ENCODE data around the gene SVIL.
"Not testable (repeated sequence)": the region's sequence is repeated elsewhere in the genome, so short reads cannot be mapped to it uniquely, and the experiment has no call there.

Gene SVIL

DNA sequence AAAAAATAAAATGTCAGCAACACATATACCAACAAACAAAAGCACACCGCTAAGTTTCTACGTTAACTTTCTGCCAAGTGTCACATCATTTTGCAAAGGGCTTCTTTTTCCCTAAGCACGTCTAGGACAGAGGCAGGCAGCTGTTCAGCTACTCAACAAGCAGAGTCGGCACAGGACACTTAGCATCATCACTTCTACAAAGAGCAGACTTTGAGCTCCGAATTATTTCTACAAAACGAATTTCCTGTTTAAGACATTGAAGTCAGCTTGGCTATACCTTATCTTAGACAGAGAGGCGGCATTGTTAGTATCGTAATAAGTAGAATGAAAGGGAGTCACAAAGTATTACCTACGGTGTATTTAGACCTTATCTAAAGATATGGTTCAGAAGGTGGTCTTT, 110.1 kb downstream of the SVIL start:
- H3K9me3 Mint-ChIP-seq: no peaks in the 10 kb centered on the region
- H3K4me3 Mint-ChIP-seq: no peak overlapping the region
- H3K36me3 Mint-ChIP-seq: peaks cover 63% of the 10 kb centered on the region
- peaks cover 5% of the 10 kb centered on the region for H3K4me1 Mint-ChIP-seq
- DNase-seq (ENCODE audit: low spot score in 2 of 2) (no peak), ATAC-seq (no peak)
- no peak overlapping the region for H3K27ac Mint-ChIP-seq

GRCh38 chr10:29524294-29524693, 110.5 kb downstream of the SVIL start:
- Mint-ChIP-seq H3K36me3 (peaks cover 65% of the 10 kb centered on the region), H3K27ac (no peak overlapping the region), H3K4me1 (peaks cover 5% of the 10 kb centered on the region), H3K4me3 (no peak overlapping the region), H3K9me3 (no peaks in the 10 kb centered on the region)
- DNase-seq (ENCODE audit: low spot score in 2 of 2) (no peak), ATAC-seq (no peak)

DNA sequence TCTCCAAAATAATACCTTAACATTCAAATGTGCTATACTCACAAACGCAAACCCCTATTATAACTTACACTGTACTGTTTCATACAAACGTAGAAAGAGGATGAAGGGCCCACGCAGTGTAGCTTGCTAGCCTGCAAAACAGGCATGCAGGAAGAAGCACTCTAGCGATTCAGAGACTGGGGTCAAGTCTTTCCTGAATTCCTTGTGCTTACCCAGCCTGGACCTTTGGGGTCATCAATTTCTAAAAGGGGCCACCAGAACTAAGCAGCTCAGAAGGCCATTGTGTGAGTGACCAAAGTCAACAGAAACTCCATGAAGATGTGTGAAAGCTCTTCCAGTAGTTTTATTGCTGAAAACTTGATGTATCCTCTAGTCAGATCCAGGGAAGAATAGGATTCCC, 111.9 kb downstream of the SVIL start:
- no peak for ATAC-seq
- DNase-seq (ENCODE audit: low spot score in 2 of 2): no peak
- H3K36me3 Mint-ChIP-seq: peaks cover 61% of the 10 kb centered on the region
- peaks cover 5% of the 10 kb centered on the region for H3K4me1 Mint-ChIP-seq
- H3K4me3 Mint-ChIP-seq: no peak overlapping the region
- no peak overlapping the region for H3K27ac Mint-ChIP-seq
- H3K9me3 Mint-ChIP-seq: no peaks in the 10 kb centered on the region

DNA sequence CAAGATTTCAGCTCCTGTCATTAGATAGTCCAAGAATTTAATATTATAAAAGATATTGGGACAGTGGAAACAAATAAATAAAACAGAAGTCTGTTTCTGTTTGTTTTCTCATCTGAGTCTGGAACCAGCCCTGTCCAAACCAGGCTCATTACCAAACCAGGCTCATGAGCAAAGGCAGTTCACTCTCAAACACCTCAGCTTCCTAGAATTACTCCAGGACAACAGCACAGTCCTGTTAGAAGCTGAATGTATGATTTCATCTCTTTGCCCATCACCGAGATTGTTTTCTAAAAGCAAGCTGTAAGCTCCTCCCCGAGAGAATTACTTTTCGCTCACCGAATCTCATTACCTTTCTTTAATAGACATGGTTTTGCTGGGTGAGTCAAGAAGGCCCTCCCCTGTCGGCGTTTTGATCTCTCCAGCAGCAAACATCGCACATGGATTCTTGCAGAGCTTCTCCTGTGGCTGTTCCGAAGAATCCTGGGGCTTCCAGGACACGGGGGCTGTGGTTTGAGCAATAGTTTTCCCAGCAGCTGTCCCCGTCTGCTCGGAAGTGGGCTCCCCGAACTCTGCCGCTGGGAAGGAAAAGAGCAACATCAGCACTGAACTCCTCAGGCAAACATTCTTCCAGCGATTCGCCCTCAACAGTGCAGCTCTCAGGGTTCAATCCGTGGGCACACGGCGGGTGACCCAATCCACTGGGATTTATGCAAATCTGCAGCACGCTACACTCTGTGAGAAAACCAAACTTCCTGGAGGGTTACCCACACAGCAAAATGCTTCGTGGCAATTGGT, 112.5 kb downstream of the SVIL start:
- peaks cover 5% of the 10 kb centered on the region for H3K4me1 Mint-ChIP-seq
- DNase-seq (ENCODE audit: low spot score in 2 of 2) (no peak), ATAC-seq (no peak)
- no peaks in the 10 kb centered on the region for H3K9me3 Mint-ChIP-seq
- H3K4me3 Mint-ChIP-seq: no peak overlapping the region
- H3K36me3 Mint-ChIP-seq: peaks cover 56% of the 10 kb centered on the region
- no peak overlapping the region for H3K27ac Mint-ChIP-seq

- H3K4me1 Mint-ChIP-seq: peaks cover 5% of the 10 kb centered on the region
- DNase-seq (ENCODE audit: low spot score in 2 of 2) (no peak), ATAC-seq (no peak)
- H3K4me3 Mint-ChIP-seq: no peak overlapping the region
- no peaks in the 10 kb centered on the region for H3K9me3 Mint-ChIP-seq
- peaks cover 56% of the 10 kb centered on the region for H3K36me3 Mint-ChIP-seq
- H3K27ac Mint-ChIP-seq: no peak overlapping the region
Measured at GRCh38 chr10:29519659-29520058, 115.1 kb downstream of the SVIL start.

- Mint-ChIP-seq H3K9me3 (no peaks in the 10 kb centered on the region), H3K27ac (no peak overlapping the region), H3K4me1 (peaks cover 2% of the 10 kb centered on the region), H3K4me3 (no peak overlapping the region), H3K36me3 (peaks cover 34% of the 10 kb centered on the region)
- DNase-seq (ENCODE audit: low spot score in 2 of 2) (no peak), ATAC-seq (no peak)
Measured at GRCh38 chr10:29517352-29517923, 117.3 kb downstream of the SVIL start.

DNA sequence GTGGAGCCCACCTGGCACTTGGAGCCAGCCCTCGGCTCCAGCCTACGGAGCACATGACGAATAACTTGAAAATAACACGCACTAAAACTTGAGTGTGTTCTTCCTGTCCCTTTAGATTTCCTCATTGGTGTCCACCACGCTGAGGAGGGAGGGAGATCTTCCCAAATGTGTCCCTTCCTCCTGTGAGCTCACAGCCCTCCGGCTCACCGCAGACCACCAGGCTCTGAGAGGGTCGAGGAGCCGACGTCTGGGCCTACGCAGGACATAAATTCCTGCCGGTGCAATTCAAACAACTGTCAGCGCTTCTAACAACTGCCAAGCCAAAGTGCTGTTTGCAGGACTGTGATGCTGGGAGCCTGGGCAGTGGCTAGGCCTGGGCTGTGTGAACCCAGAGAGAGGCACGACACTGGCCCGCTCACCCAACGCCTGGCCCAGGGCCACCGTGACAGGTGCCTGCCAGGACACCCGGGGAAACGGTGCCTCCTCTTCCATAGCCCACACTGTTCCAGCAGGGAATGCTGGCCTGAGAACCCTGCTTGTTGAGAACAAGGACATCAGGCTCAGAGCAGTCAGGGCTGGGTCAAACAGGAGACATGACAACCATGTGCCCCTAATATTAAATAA, 118.3 kb downstream of the SVIL start:
- H3K9me3 Mint-ChIP-seq; H3K27ac Mint-ChIP-seq; H3K4me1 Mint-ChIP-seq; H3K4me3 Mint-ChIP-seq; DNase-seq (ENCODE audit: low spot score in 2 of 2); ATAC-seq: not testable (repeated sequence)
- peaks cover 27% of the 10 kb centered on the region for H3K36me3 Mint-ChIP-seq

DNA sequence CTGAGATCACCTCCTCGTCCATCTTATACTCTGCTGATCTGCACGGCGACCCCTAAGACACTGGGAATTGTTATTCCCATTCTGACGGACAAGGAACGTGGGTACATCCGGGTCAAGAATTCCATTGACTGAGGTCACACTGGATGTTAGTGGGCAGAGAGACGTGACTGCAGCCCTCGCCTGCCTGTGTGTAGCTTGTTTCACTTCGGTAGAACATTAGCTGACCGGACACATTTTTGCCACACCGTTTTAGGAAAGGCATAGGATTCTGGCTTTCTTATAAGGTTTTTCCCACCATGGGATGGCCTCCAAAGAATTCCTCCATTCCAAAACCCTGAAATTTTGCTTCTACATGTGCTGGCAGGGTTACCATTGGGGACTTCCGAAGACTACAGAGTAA, 118.9 kb downstream of the SVIL start:
- peaks cover 21% of the 10 kb centered on the region for H3K36me3 Mint-ChIP-seq
- DNase-seq (ENCODE audit: low spot score in 2 of 2); H3K9me3 Mint-ChIP-seq; ATAC-seq; H3K4me3 Mint-ChIP-seq; H3K4me1 Mint-ChIP-seq; H3K27ac Mint-ChIP-seq: not testable (repeated sequence)

DNA sequence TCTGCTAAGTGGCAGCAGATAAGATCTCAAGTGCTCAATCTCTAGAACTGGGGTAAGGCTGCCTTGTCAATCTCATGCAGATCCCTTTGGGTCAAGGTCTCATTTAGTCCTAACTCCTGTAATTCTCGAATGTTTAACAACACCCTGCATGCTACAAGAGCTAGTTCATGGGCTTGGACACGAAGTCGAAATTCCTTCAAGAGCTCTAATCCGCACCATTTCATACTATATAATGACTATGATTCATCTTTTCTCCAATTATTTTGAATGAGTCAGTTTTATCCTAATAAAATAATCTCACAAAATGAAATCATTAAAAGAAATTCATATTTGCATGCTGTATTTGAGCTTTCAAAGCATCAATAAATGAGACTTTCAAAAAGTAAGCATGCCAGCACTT, 119.7 kb downstream of the SVIL start:
- peaks cover 14% of the 10 kb centered on the region for H3K36me3 Mint-ChIP-seq
- not testable (repeated sequence) for H3K27ac Mint-ChIP-seq; H3K4me1 Mint-ChIP-seq; H3K9me3 Mint-ChIP-seq; DNase-seq (ENCODE audit: low spot score in 2 of 2); ATAC-seq; H3K4me3 Mint-ChIP-seq

DNA sequence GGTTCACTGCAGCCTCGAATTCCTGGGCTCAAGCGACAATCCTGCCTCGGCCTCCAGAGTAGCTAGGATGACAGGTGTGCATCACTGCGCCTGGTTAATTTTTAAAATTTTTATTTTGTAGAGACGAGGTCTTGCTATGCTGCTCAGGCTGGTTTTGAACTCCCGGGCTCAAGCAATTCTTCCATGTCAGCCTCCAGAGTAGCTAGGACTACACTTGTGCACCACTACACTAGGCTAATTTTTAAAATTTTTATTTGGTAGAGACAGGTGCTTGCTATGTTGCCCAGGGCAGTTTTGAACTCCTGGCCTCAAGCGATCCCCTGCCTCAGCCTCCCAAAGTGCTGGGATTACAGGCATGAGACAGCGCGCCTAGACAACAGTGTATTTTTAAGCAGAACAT, 120.5 kb downstream of the SVIL start:
- H3K4me1 Mint-ChIP-seq: no peaks in the 10 kb centered on the region
- peaks cover 10% of the 10 kb centered on the region for H3K36me3 Mint-ChIP-seq
- DNase-seq (ENCODE audit: low spot score in 2 of 2) (no peak), ATAC-seq (no peak)
- no peaks in the 10 kb centered on the region for H3K9me3 Mint-ChIP-seq
- H3K4me3 Mint-ChIP-seq: no peak overlapping the region
- H3K27ac Mint-ChIP-seq: no peak overlapping the region

GRCh38 chr10:29512425-29512974, 122.3 kb downstream of the SVIL start:
- Mint-ChIP-seq H3K4me1 (no peaks in the 10 kb centered on the region), H3K27ac (no peak overlapping the region), H3K9me3 (no peaks in the 10 kb centered on the region), H3K4me3 (no peak overlapping the region), H3K36me3 (no peaks in the 10 kb centered on the region)
- DNase-seq (ENCODE audit: low spot score in 2 of 2) (no peak), ATAC-seq (no peak)

DNA sequence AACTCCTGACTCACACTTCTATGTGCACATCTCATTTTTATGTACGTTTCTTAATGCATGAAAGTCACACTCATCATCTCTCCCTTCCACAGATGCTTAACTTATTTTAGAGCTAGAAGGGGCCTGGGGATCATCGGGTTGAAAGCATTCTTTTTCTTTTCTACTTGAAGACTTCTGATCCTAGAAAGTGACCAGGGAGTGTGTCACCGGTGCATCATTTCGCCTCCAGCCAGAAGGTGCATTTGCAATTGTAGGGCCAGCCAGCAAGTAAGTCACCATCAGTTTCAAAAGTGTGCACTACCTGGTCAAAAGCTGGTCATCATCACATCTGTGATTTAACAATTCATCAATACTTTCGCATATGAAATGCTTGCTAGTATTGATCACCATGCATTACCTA, 123.0 kb downstream of the SVIL start:
- not testable (repeated sequence) for ATAC-seq; DNase-seq (ENCODE audit: low spot score in 2 of 2); H3K27ac Mint-ChIP-seq; H3K9me3 Mint-ChIP-seq; H3K36me3 Mint-ChIP-seq; H3K4me3 Mint-ChIP-seq; H3K4me1 Mint-ChIP-seq

DNA sequence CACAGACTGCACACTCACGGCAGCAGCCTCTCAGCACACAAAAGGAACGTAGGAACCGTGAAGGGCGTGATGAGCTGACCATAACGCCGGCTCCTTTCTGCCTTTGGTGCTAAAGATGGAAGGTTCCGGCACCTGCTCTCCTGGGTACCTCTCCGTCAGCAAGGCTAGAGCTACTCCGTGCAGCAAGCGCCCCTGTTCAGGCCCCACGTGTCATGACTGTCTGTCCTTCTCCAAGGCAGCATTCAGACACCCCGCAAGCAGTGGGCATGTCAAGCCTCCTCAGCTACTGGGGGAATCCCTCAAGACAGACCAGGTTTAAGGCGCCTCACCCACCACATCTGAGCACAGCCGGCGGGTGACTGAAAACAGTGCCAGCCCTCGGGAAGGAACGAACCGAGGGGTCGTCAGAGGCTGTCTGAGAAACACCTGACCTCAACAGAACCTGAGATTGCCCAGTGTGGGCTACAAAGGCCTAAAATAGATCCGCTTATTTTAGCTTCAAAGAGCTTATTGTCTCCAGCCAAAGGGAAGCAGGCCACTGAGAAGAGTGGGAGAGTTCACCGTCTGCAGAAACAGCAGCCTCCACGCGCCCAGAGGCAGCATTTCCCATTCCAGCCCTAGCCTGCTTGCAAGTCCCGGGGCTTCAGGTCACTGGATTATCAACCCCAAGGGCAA, 124.2 kb downstream of the SVIL start:
- not testable (repeated sequence) for H3K4me1 Mint-ChIP-seq; H3K36me3 Mint-ChIP-seq; H3K27ac Mint-ChIP-seq; H3K4me3 Mint-ChIP-seq; DNase-seq (ENCODE audit: low spot score in 2 of 2); ATAC-seq; H3K9me3 Mint-ChIP-seq

DNA sequence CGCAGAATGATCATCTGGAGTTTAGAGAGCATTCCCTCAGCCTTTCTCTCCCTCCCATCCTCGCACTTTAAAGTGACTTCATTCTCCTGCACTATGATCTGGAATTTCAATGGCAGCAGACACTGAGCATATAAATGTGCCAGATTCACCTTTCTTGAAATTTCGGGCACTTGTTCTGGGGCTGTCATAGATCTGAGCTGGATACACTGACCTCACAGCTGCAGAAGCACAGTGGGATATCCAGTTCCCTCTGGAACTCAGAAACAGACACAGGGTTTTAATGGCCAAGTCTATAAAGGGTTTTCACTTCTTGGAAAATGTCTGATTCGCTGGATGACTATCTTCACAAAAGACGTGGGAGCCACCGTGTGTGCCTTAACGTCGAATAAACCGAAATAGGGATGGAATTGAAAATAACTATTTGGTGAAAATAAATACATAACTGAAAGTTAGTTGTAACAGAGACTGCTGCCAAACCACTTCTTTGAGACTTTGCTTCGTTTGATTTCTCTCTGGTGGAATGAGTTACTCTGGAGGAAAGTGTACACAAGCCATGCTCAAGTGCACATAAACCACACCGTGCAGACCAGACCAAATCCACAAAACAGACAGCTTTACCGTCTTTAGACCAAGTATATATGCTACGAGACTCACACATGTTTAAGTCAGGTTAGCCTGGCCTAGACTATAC, 126.1 kb downstream of the SVIL start:
- H3K9me3 Mint-ChIP-seq: no peaks in the 10 kb centered on the region
- no peaks in the 10 kb centered on the region for H3K4me1 Mint-ChIP-seq
- H3K36me3 Mint-ChIP-seq: no peaks in the 10 kb centered on the region
- H3K27ac Mint-ChIP-seq: no peak overlapping the region
- H3K4me3 Mint-ChIP-seq: no peak overlapping the region
- DNase-seq (ENCODE audit: low spot score in 2 of 2): no peak
- ATAC-seq: no peak

GRCh38 chr10:29507750-29508149, 127.0 kb downstream of the SVIL start:
- not testable (repeated sequence) for DNase-seq (ENCODE audit: low spot score in 2 of 2); H3K36me3 Mint-ChIP-seq; H3K4me1 Mint-ChIP-seq; H3K4me3 Mint-ChIP-seq; H3K27ac Mint-ChIP-seq; ATAC-seq; H3K9me3 Mint-ChIP-seq

All from stimulated activated effector memory CD8-positive, alpha-beta T cell treated with anti-CD3 and anti-CD28 coated beads, Interleukin-12 subunit alpha, Interleukin-12 subunit beta, amount 100 ng/mL, for 72 hours (primary cell).